Type B pancreatic cell (in vitro differentiated cells): ENCODE measurements around the gene LGR6. TPM values are rescaled to one million over a fixed set of nuclear protein-coding genes. Genes with fewer than 3 reads are reported as not detected.
"Not testable (repeated sequence)": the region's sequence is repeated elsewhere in the genome, so short reads cannot be mapped to it uniquely, and the experiment has no call there.

Experiments
- DNase-seq: peaks from one replicate; pipeline ENCODE4 v3.0.0; 2021; ENCODE audit warnings: mixed read lengths; ENCODE audit not compliant: unreplicated experiment; ENCODE audit errors: extremely low spot score
- H3K27ac Mint-ChIP-seq: 2 replicates; pipeline ENCODE4 v1.8.0; 2021; ENCODE audit warnings: mild to moderate bottlenecking, mixed read lengths
- H3K27me3 Mint-ChIP-seq: 2 replicates; pipeline ENCODE4 v1.8.0; 2021; ENCODE audit warnings: mixed read lengths
- H3K36me3 Mint-ChIP-seq: 2 replicates; pipeline ENCODE4 v1.8.0; 2021; ENCODE audit warnings: mixed read lengths
- H3K4me1 Mint-ChIP-seq: one replicate; pipeline ENCODE4 v1.8.0; 2021; ENCODE audit warnings: mixed read lengths; ENCODE audit not compliant: unreplicated experiment
- H3K4me3 Mint-ChIP-seq: 2 replicates; pipeline ENCODE4 v1.8.0; 2021; ENCODE audit warnings: mild to moderate bottlenecking, mixed read lengths
- H3K9me3 Mint-ChIP-seq: 2 replicates; pipeline ENCODE4 v1.8.0; 2021; ENCODE audit warnings: mixed read lengths
- CTCF ChIP-seq: fragments of 200-600 bp; sonication (generic); conservative IDR thresholded peaks from 2 replicates; pipeline ENCODE4 v1.5.0; 2021; ENCODE audit warnings: antibody characterized with exemption, mild to moderate bottlenecking
- total RNA-seq: library from RNA; stranded (reverse); gene quantifications from 2 replicates; pipeline ENCODE4 v1.2.1, GENCODE V29; 2021; ENCODE audit warnings: low replicate concordance

Gene LGR6
- total RNA-seq, 1 donor from 2014 or later, result 2.8 TPM

DNA sequence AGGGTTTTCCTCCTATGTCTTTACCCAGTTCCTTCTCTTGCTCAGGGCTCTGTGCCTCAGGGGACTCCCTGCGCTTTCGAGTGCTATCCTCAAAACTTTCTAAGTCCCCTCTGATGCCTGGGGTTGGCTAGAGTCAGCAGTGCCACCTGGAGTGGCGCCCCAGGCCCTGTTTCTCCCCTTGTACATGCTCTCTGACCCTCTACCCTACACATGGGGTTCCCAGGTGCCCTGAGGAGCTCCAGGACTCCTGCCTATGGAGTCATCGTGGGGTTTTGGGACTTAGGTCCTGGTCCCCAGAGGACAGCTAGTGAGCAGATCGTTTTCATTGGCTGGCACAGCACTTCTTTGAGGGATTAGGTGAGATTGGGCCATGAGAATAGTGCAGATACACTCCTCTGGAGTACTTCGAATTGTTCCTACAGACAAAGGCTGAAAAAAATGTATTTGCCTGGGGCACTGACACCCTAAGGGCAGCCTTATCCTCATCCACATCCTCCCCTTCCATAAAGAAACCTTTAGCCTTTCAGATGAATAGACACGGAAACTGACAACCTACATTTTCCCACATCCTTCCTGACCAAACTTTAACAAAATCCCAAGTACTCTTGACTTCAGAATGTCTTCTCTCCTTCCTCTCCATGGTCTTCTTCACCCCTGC is 41.5 kb downstream of the LGR6 start:
- no peak overlapping the region for H3K4me3 Mint-ChIP-seq
- H3K27ac Mint-ChIP-seq, result peak overlapping the region; percentile 98
- H3K27me3 Mint-ChIP-seq, result peaks cover 21% of the 10 kb centered on the region
- peaks cover 6% of the 10 kb centered on the region for H3K4me1 Mint-ChIP-seq
- H3K9me3 Mint-ChIP-seq, result no peaks in the 10 kb centered on the region
- DNase-seq, result no peak
- no peak for TF ChIP-seq CTCF
- H3K36me3 Mint-ChIP-seq, result no peaks in the 10 kb centered on the region

DNA sequence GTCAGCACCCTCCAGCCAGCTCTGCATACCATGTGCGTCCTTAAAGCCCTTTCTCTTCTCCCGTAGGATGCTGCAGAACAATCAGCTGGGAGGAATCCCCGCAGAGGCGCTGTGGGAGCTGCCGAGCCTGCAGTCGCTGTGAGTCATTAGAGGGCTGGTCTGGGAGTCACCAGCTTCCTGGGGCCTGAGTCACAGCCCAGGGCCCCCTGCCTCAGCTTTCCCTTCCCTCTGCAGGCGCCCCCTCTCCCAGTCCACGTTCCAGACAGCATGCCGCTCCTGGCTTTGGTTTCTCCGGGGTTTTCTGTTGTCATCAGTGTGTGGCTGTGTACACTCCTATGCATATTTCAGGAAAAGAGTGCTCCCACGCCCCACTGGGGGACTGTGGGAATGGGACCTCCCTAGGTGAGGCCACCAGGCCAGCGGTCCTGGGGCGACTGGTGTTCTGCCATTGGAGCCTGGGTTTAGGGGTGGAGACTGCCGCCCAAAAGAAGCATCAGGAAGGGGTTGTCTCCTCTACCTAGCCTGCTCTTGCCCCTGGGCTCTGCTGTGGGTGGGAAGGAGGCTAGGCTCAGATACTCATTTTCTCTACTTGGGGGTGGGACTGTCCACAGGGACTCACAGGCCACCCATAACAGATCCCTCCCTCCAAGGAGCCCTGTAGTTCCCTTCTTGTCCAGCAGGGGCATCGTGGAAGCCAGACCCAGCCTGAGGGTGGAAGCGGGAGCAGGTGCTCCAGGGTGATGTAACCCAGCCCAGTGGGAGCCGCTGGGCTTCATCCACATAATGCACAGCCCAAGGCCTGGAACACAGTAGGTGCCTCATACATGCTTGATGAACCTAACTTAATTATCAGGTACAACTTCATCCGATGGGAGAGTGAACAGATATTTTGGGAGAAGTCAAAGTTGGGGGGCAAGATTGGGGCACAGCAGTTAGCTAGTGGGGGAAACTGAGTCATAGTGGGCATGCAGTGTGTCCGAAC is 42.5 kb downstream of the LGR6 start:
- peaks cover 23% of the 10 kb centered on the region for H3K27me3 Mint-ChIP-seq
- no peaks in the 10 kb centered on the region for H3K36me3 Mint-ChIP-seq
- DNase-seq, result no peak
- H3K9me3 Mint-ChIP-seq, result no peaks in the 10 kb centered on the region
- TF ChIP-seq CTCF, result peak; percentile 88
- H3K4me3 Mint-ChIP-seq, result peak overlapping the region; percentile 77
- H3K27ac Mint-ChIP-seq, result peak overlapping the region; percentile 98
- H3K4me1 Mint-ChIP-seq, result peaks cover 6% of the 10 kb centered on the region

DNA sequence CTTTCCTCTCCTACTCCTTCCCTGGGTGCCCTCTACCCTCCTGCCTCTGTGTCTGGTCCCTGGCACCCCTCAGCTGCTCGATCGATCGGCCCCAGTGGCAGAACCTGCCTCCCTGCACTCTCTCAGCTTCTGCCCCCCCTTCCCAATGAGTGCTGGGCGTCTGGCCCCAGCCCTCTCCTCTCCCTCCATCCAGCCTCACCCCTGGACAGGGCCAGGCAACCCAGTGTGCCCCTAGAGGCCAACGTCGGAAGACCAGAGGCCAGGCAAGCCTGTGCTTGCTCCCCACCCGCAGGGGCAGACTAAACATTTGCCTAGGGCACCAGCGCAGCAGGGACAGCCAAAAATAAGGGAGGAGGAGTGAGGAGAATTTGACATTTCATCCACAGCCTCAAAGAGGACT is 43.5 kb downstream of the LGR6 start:
- Mint-ChIP-seq H3K27me3 (peaks cover 28% of the 10 kb centered on the region), H3K4me1 (peaks cover 6% of the 10 kb centered on the region), H3K9me3 (no peaks in the 10 kb centered on the region), H3K4me3 (no peak overlapping the region), H3K27ac (peak overlapping the region; percentile 50), H3K36me3 (no peaks in the 10 kb centered on the region)
- DNase-seq, result no peak
- peak; percentile 69 for TF ChIP-seq CTCF

DNA sequence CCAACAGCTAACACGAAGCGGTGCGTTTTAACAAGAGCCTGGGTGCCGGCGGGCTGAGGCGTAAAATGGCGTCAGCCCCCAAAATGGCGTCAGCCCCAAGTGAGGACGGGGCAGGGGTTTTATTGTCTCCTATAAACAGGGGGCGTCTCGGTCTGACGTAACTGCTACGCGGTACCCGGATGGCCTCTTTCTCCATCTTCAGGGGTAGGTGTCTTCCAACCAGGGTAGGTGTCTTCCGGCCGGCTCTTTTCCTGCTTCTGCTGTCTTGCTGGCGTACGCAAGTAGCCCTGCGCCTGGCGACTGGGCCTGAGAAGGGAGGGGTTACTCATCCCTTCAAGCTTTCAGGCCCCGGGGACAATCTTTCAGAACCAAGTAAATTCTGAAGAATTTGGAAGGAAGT is 45.3 kb downstream of the LGR6 start:
- Mint-ChIP-seq H3K4me1 (peaks cover 6% of the 10 kb centered on the region), H3K36me3 (no peaks in the 10 kb centered on the region), H3K9me3 (no peaks in the 10 kb centered on the region), H3K4me3 (no peak overlapping the region), H3K27me3 (peaks cover 39% of the 10 kb centered on the region), H3K27ac (no peak overlapping the region)
- no peak for TF ChIP-seq CTCF
- no peak for DNase-seq

DNA sequence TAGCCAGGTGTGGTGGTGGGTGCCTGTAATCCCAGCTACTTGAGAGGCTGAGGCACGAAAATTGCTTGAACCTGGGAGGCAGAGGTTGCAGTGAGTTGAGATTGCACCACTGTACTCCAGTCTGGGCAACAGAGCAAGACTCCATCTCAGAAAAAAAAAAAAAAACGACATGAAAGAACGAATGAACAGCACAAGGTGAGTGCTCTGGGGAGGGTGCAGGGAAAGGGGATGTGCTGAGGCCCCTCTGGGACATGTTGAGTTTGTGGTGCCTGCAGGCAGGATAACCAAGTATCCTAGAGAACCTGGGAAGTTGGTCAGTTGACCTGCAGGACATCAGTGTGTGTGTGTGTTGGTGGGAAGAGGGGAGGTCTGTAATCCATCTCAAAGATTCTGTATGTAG is 46.6 kb downstream of the LGR6 start:
- H3K27ac Mint-ChIP-seq, H3K4me3 Mint-ChIP-seq, H3K36me3 Mint-ChIP-seq, H3K9me3 Mint-ChIP-seq, H3K4me1 Mint-ChIP-seq, DNase-seq: not testable (repeated sequence)
- H3K27me3 Mint-ChIP-seq, result peaks cover 34% of the 10 kb centered on the region

GRCh38 chr1:202240956-202241355 is 47.4 kb downstream of the LGR6 start:
- no peak overlapping the region for H3K4me3 Mint-ChIP-seq
- H3K4me1 Mint-ChIP-seq, result peaks cover 6% of the 10 kb centered on the region
- TF ChIP-seq CTCF, result no peak
- H3K9me3 Mint-ChIP-seq, result no peaks in the 10 kb centered on the region
- no peak overlapping the region for H3K27ac Mint-ChIP-seq
- H3K36me3 Mint-ChIP-seq, result no peaks in the 10 kb centered on the region
- peaks cover 33% of the 10 kb centered on the region for H3K27me3 Mint-ChIP-seq
- DNase-seq, result no peak
